ENCODE measurements around the gene ATXN10. TPM values are rescaled to one million over a fixed set of nuclear protein-coding genes. Genes with fewer than 3 reads are reported as not detected.

ATXN10 gene
- total and polyA plus RNA-seq, 2 experiments from 2014 or later, result 109 to 216 TPM

GRCh38 chr22:45683248-45683647, 11.6 kb downstream of the ATXN10 start:
- no peak overlapping the region for H3K4me3 ChIP-seq
- TF ChIP-seq EZH2phosphoT487 (IDR thresholded peaks at IDR 0.05; ENCODE audit: insufficient read depth, low read depth), result no peak
- TF ChIP-seq EZH2 (IDR thresholded peaks at IDR 0.05; ENCODE audit: insufficient read depth, poor library complexity, severe bottlenecking), result no peak
- H3K9me2 ChIP-seq (ENCODE audit: insufficient read depth), result no peaks in the 10 kb centered on the region
- H3K79me2 ChIP-seq (ENCODE audit: insufficient read depth), result peaks cover 96% of the 10 kb centered on the region
- peaks cover 91% of the 10 kb centered on the region for H3K4me1 ChIP-seq (ENCODE audit: insufficient read depth)
- H3K36me3 ChIP-seq (ENCODE audit: low read depth), result no peaks in the 10 kb centered on the region
- no peaks in the 10 kb centered on the region for H4K20me1 ChIP-seq (ENCODE audit: insufficient read depth)
- H3K27ac ChIP-seq, result no peak overlapping the region
- H3K9me3 ChIP-seq (ENCODE audit: low read depth), result no peaks in the 10 kb centered on the region
- peaks cover 80% of the 10 kb centered on the region for H3F3A ChIP-seq (ENCODE audit: insufficient read depth)
- H2AFZ ChIP-seq, result no peak overlapping the region
- WGBS, 2 experiments (ENCODE audit: low coverage in 1 of 2, low lambda C conversion rate in 2 of 2, missing lambda C conversion rate in 2 of 2), result 94 to 99% methylated on average over 6 of the region's 6 CpGs
- H3K9ac ChIP-seq, result no peak overlapping the region
- H3K4me2 ChIP-seq (ENCODE audit: unreplicated experiment), result no peak overlapping the region
- in situ Hi-C loops (cut with MboI), result no loop called here
- no peak for DNase-seq
- no peaks in the 10 kb centered on the region for H3K27me3 ChIP-seq (replicated peaks; ENCODE audit: insufficient read depth)

DNA sequence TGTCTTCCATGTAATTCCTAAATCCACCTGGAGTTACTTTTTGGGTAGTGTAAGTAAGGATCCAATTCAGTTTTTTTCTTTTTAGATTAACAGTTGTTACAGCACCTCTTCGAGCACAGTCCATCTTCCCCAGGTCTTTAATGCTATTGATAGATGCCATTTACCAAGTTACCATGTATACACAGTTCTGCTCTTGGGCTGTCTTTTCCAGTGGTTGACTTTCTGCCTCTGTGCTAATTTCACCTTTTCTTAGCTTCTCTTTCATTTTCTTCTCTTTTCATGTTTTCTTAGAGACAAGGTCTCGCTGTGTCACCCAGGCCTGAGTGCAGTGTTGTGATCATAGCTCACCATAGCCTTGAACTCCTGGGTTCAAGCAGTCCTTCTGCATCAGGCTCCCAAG, 12.0 kb downstream of the ATXN10 start:
- no peaks in the 10 kb centered on the region for H4K20me1 ChIP-seq (ENCODE audit: insufficient read depth)
- H3K4me1 ChIP-seq (ENCODE audit: insufficient read depth), result peaks cover 92% of the 10 kb centered on the region
- no peaks in the 10 kb centered on the region for H3K27me3 ChIP-seq (replicated peaks; ENCODE audit: insufficient read depth)
- no peak overlapping the region for H3K9ac ChIP-seq
- peaks cover 93% of the 10 kb centered on the region for H3K79me2 ChIP-seq (ENCODE audit: insufficient read depth)
- peaks cover 80% of the 10 kb centered on the region for H3F3A ChIP-seq (ENCODE audit: insufficient read depth)
- 92 to 98% methylated on average over 2 of the region's 2 CpGs for WGBS, 2 experiments (ENCODE audit: low coverage in 1 of 2, low lambda C conversion rate in 2 of 2, missing lambda C conversion rate in 2 of 2)
- no peak overlapping the region for H3K4me3 ChIP-seq
- no peak overlapping the region for H3K27ac ChIP-seq
- no peak for TF ChIP-seq EZH2 (IDR thresholded peaks at IDR 0.05; ENCODE audit: insufficient read depth, poor library complexity, severe bottlenecking)
- H3K36me3 ChIP-seq (ENCODE audit: low read depth), result no peaks in the 10 kb centered on the region
- no peak overlapping the region for H2AFZ ChIP-seq
- no peaks in the 10 kb centered on the region for H3K9me3 ChIP-seq (ENCODE audit: low read depth)
- no peak overlapping the region for H3K4me2 ChIP-seq (ENCODE audit: unreplicated experiment)
- in situ Hi-C loops (cut with MboI), result no loop called here
- H3K9me2 ChIP-seq (ENCODE audit: insufficient read depth), result no peaks in the 10 kb centered on the region
- DNase-seq, result no peak

DNA sequence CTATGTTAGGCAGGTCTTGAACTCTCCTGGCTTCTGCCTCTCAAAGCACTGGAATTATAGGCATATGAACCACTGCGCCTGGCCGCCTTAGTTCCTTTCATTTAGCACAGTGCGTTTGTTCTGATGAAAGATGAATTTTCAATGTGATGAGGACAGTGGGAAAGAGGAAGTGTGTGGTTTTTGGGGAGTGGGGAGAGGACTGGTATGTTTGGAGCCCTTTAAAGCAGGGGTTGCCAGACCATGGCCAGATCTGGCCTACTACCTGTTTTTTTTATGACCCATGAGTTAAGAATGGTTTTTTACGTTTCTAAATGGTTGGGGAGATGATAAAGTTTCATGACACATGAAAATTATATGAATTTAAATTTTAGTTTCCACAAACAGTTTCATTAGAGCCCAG, 12.5 kb downstream of the ATXN10 start:
- Histone ChIP-seq H3K27ac (no peak overlapping the region), H3K9ac (no peak overlapping the region), H3K36me3 (ENCODE audit: low read depth) (no peaks in the 10 kb centered on the region), H3K4me1 (ENCODE audit: insufficient read depth) (peaks cover 93% of the 10 kb centered on the region), H3K79me2 (ENCODE audit: insufficient read depth) (peaks cover 90% of the 10 kb centered on the region), H3K4me2 (ENCODE audit: unreplicated experiment) (peak overlapping the region; percentile 24), H3F3A (ENCODE audit: insufficient read depth) (peaks cover 80% of the 10 kb centered on the region), H3K9me3 (ENCODE audit: low read depth) (no peaks in the 10 kb centered on the region), H3K9me2 (ENCODE audit: insufficient read depth) (no peaks in the 10 kb centered on the region), H2AFZ (no peak overlapping the region), H4K20me1 (ENCODE audit: insufficient read depth) (no peaks in the 10 kb centered on the region), H3K27me3 (replicated peaks; ENCODE audit: insufficient read depth) (no peaks in the 10 kb centered on the region), H3K4me3 (no peak overlapping the region)
- no peak for TF ChIP-seq EZH2 (IDR thresholded peaks at IDR 0.05; ENCODE audit: insufficient read depth, poor library complexity, severe bottlenecking)
- TF ChIP-seq EZH2phosphoT487 (IDR thresholded peaks at IDR 0.05; ENCODE audit: insufficient read depth, low read depth), result no peak
- in situ Hi-C loops (cut with MboI), result no loop called here
- no peak for DNase-seq
- 82% methylated on average over 4 of the region's 4 CpGs for WGBS, 2 experiments (ENCODE audit: low coverage in 1 of 2, low lambda C conversion rate in 2 of 2, missing lambda C conversion rate in 2 of 2)

- no peaks in the 10 kb centered on the region for H3K9me3 ChIP-seq (ENCODE audit: low read depth)
- 87 to 93% methylated on average over 5 of the region's 5 CpGs for WGBS, 2 experiments (ENCODE audit: low coverage in 1 of 2, low lambda C conversion rate in 2 of 2, missing lambda C conversion rate in 2 of 2)
- H4K20me1 ChIP-seq (ENCODE audit: insufficient read depth), result no peaks in the 10 kb centered on the region
- TF ChIP-seq EZH2 (IDR thresholded peaks at IDR 0.05; ENCODE audit: insufficient read depth, poor library complexity, severe bottlenecking) (no peak), EZH2phosphoT487 (IDR thresholded peaks at IDR 0.05; ENCODE audit: insufficient read depth, low read depth) (no peak)
- peaks cover 94% of the 10 kb centered on the region for H3K4me1 ChIP-seq (ENCODE audit: insufficient read depth)
- H3K27ac ChIP-seq, result no peak overlapping the region
- in situ Hi-C loops (cut with MboI), result no loop called here
- H3K27me3 ChIP-seq (replicated peaks; ENCODE audit: insufficient read depth), result no peaks in the 10 kb centered on the region
- no peaks in the 10 kb centered on the region for H3K9me2 ChIP-seq (ENCODE audit: insufficient read depth)
- H3K79me2 ChIP-seq (ENCODE audit: insufficient read depth), result peaks cover 94% of the 10 kb centered on the region
- H3F3A ChIP-seq (ENCODE audit: insufficient read depth), result peaks cover 80% of the 10 kb centered on the region
- no peak overlapping the region for H3K9ac ChIP-seq
- H2AFZ ChIP-seq, result no peak overlapping the region
- H3K4me3 ChIP-seq, result no peak overlapping the region
- no peaks in the 10 kb centered on the region for H3K36me3 ChIP-seq (ENCODE audit: low read depth)
- H3K4me2 ChIP-seq (ENCODE audit: unreplicated experiment), result peak overlapping the region; percentile 32
- DNase-seq, result no peak
Measured at GRCh38 chr22:45684752-45685574, 13.3 kb downstream of the ATXN10 start.
